GM12891 (cell line): Measurements from ENCODE around the gene NFIL3.
A peak's percentile ranks its signal among the peaks of the same experiment; 100 is the strongest.

Experiments
- DNase-seq: peaks from one replicate; pipeline ENCODE4 v3.0.0; 2011; ENCODE audit warnings: low spot score; ENCODE audit not compliant: insufficient read length
- FAIRE-seq: peaks from 2 replicates; lab custom pipeline; 2011; peaks lifted over from hg19 to GRCh38; lab: Jason Lieb, UNC
- POLR2A ChIP-seq: IDR thresholded peaks from 2 replicates; pipeline ENCODE4 v1.6.1; 2011; ENCODE audit warnings: low read depth, low read length, control low read depth
- POLR2AphosphoS5 ChIP-seq: IDR thresholded peaks from 2 replicates; pipeline ENCODE4 v1.6.1; 2011; ENCODE audit warnings: low read depth, low read length, control low read depth
- POU2F2 ChIP-seq: IDR thresholded peaks from 2 replicates; pipeline ENCODE4 v1.6.1; 2011; ENCODE audit warnings: low read depth, mild to moderate bottlenecking, control low read depth, low read length, moderate library complexity
- SPI1 ChIP-seq: IDR thresholded peaks from 2 replicates; pipeline ENCODE4 v1.6.1; 2011; ENCODE audit warnings: low read depth, low read length, control low read depth
- TAF1 ChIP-seq: IDR thresholded peaks from 2 replicates; pipeline ENCODE4 v1.6.1; 2011; ENCODE audit warnings: low read depth, low read length, control low read depth

The NFIL3 gene

DNA sequence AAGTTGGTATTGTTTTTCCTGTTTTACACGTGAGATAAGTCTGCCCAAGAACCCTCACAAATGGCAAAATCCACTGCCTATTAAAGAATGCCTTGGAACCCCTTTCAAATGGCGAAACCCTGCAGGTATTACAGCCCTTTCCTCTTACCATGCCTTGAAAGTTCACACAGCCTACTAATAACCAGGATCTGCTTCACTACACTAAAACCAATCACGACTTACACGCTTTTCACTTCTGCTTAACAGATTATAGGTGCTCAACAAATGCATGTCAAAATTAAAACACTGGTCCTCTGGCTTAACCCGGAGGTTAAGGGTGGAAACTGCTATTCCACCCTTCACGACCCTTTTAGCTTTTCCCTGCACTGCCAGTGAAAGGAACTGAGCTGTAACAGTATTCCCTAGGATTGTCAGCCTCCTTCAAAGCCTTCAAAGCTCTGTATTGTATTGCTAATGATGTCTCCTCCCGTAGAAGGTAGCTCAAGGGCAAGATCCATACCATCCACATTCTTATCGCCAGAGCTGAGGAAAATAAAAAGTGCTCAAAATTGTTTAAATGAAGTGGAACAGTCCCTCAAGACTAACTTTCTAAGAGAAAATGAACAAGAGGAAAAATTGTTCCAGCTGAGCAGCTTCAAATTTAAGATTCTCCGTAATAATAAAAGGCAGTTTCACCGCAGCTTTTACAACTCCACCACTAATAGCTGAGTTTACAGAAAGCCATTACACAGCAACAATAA is 62.9 kb downstream of the NFIL3 start:
- FAIRE-seq (peak; percentile 81), DNase-seq (no peak)
- TF ChIP-seq POLR2A (no peak), SPI1 (peak; percentile 78)

DNA sequence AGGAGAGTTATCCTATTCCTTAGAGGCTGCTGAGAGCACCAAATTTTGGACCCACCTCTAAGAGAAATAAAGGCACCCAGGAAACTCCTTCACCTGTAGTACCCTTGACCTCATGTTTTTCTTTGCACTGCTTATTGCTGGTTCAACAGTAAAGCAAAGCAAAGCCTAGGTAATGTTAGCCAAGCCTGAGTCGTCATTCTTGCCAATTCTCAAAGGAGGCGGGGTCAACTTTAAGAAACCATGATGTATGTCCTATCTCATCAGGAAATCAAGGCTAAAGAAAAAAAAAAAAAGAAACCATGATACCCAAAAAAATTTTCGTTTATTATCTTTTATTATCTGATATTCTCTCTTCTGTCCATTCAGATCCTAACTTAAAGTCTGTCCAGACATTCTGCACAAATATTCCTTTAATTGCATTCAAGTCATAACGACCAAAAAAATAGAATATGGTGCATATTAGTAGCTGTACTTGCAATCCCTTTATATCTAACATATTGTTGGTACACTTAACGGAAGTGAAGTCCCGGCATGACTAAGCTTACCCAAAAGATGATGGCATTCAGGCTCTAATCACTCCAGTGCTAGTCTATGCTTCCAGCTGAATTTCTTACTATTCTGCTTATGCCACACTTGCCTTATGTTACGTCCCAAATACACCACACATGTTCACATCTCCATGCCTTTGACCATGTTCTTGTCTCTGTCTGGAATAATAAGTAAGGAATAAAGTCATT is 63.7 kb downstream of the NFIL3 start:
- no peak for FAIRE-seq
- no peak for DNase-seq
- TF ChIP-seq POLR2AphosphoS5 (no peak), SPI1 (no peak), TAF1 (no peak)

DNA sequence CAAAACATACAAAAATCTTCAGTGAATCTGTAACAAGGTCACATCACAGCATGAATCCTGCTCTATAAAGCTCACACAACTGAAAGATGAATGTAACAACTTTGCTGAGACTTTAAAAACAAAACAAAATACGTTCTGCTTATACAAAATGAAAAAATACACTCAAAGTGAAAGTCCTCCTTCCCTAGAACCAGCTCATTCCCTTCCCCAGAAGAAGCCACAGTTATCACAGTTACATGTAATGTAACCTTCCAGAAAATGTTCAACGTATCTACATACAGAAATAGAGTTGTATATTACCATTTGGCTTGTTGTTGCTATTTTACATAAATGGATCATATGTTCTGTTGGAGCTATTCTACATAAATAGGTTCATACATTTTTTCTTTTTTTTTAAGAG is 64.5 kb downstream of the NFIL3 start:
- TF ChIP-seq POLR2AphosphoS5 (no peak), SPI1 (peak; percentile 51; the same call in 1 of the 2 replicates), POU2F2 (no peak)
- DNase-seq (no peak), FAIRE-seq (no peak)
